Urothelium cell line (cell line): ENCODE data around the gene ESR1.

Experiments
- DNase-seq: peaks from one replicate; pipeline ENCODE4 v3.0.0; 2011; ENCODE audit warnings: low spot score, mixed read lengths
- FAIRE-seq: peaks from 2 replicates; lab custom pipeline; 2011; peaks lifted over from hg19 to GRCh38; lab: Jason Lieb, UNC

ESR1 gene

GRCh38 chr6:152089992-152090391 lies 282.5 kb downstream of the ESR1 start:
- DNase-seq = peak; percentile 58
- FAIRE-seq = no peak

GRCh38 chr6:152091201-152091600 lies 283.7 kb downstream of the ESR1 start:
- no peak for FAIRE-seq
- no peak for DNase-seq

- DNase-seq = no peak
- no peak for FAIRE-seq
These were observed 284.4 kb downstream of the ESR1 start for GRCh38 chr6:152091851-152092341.

- DNase-seq (no peak), FAIRE-seq (no peak)
These were observed 286.2 kb downstream of the ESR1 start for GRCh38 chr6:152093711-152094110.

- no peak for FAIRE-seq
These were observed 286.8 kb downstream of the ESR1 start for GRCh38 chr6:152094276-152094675.

GRCh38 chr6:152094992-152095592 lies 287.6 kb downstream of the ESR1 start:
- peak; percentile 74 for DNase-seq
- peak; percentile 66 for FAIRE-seq

More at GRCh38 chr6:152094276-152094675, 286.8 kb downstream of the ESR1 start:
- DNase-seq = no peak

- FAIRE-seq (no peak), DNase-seq (no peak)
These were observed 289.5 kb downstream of the ESR1 start for GRCh38 chr6:152096863-152097496.

- no peak for FAIRE-seq
- DNase-seq = no peak
These were observed 291.2 kb downstream of the ESR1 start for GRCh38 chr6:152098683-152099082.

GRCh38 chr6:152099446-152100182 lies 292.1 kb downstream of the ESR1 start:
- no peak for FAIRE-seq

GRCh38 chr6:152100183-152100618 lies 292.7 kb downstream of the ESR1 start:
- no peak for FAIRE-seq

More at GRCh38 chr6:152099446-152100182, 292.1 kb downstream of the ESR1 start:
- no peak for DNase-seq

GRCh38 chr6:152107973-152108372 lies 300.5 kb downstream of the ESR1 start:
- FAIRE-seq = no peak

More at GRCh38 chr6:152100183-152100618, 292.7 kb downstream of the ESR1 start:
- DNase-seq = peak; percentile 26

GRCh38 chr6:152110886-152111820 lies 303.7 kb downstream of the ESR1 start:
- no peak for FAIRE-seq
- DNase-seq = no peak

More at GRCh38 chr6:152107973-152108372, 300.5 kb downstream of the ESR1 start:
- no peak for DNase-seq

GRCh38 chr6:152112491-152113261 lies 305.2 kb downstream of the ESR1 start:
- FAIRE-seq = no peak
- no peak for DNase-seq

GRCh38 chr6:152117156-152118133 lies 310.0 kb downstream of the ESR1 start:
- FAIRE-seq (no peak), DNase-seq (no peak)

- no peak for DNase-seq
- no peak for FAIRE-seq
These were observed 310.7 kb downstream of the ESR1 start for GRCh38 chr6:152118224-152118623.

GRCh38 chr6:152118678-152119077 lies 311.2 kb downstream of the ESR1 start:
- DNase-seq = no peak
- FAIRE-seq = no peak

- DNase-seq = no peak
- FAIRE-seq = no peak
These were observed 312.3 kb downstream of the ESR1 start for GRCh38 chr6:152119831-152120230.

- FAIRE-seq (no peak), DNase-seq (no peak)
These were observed 314.4 kb downstream of the ESR1 start for GRCh38 chr6:152121910-152122309.

GRCh38 chr6:152122434-152122833 lies 315.0 kb downstream of the ESR1 start:
- FAIRE-seq = no peak
- DNase-seq = no peak
